ENCODE measurements around the gene PRICKLE4. TPM values are rescaled to one million over a fixed set of nuclear protein-coding genes. Genes with fewer than 3 reads are reported as not detected.

The PRICKLE4 gene
- total RNA-seq, 4 donors from 2014 or later, result 15.5 to 38.4 (median 23.0) TPM

DNA sequence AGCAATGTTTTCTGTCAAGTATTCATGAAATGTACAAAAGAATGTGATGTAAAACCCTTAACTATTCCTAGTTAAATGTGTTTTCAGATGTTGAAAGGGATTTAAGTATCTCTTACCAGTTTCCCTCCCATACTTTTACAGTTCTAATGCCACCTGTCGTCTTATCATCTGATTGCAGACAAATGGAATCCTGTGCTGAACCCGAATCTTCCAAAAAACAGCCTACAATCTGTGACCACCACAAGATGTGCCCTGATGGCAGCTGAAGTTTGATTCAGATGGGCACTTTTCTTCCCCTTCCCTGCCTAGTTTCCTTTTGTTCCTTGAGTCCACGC, 8.8 kb downstream of the PRICKLE4 start:
- Histone ChIP-seq H3K4me1 (peaks cover 4 to 32% (median 19%) of the 10 kb centered on the region in 4 donors), H3K27me3 (no peaks in the 10 kb centered on the region), H3K27ac (no peak overlapping the region), H3K36me3 (peaks cover 0 to 54% (median 0%) of the 10 kb centered on the region in 3 donors), H3K9me3 (no peaks in the 10 kb centered on the region), H3K4me3 (no peak overlapping the region)
- no peak for DNase-seq (ENCODE audit: low spot score in 2 of 2)
- 84 to 86% methylated on average over 3 of the region's 3 CpGs for WGBS, 2 donors
- no peak for TF ChIP-seq CTCF (IDR thresholded peaks at IDR 0.05)
- TF ChIP-seq POLR2A (IDR thresholded peaks at IDR 0.05), result no peak
- no peak for TF ChIP-seq EP300 (IDR thresholded peaks at IDR 0.05)

GRCh38 chr6:41790045-41790444, 9.5 kb downstream of the PRICKLE4 start:
- H3K36me3 ChIP-seq, result peaks cover 0 to 61% (median 0%) of the 10 kb centered on the region in 3 donors
- WGBS, 2 donors, result 98 to 100% methylated on average over 1 of the region's 1 CpG
- no peaks in the 10 kb centered on the region for H3K27me3 ChIP-seq
- no peak for DNase-seq (ENCODE audit: low spot score in 2 of 2)
- peaks cover 4 to 25% (median 13%) of the 10 kb centered on the region in 4 donors for H3K4me1 ChIP-seq
- no peak overlapping the region for H3K27ac ChIP-seq
- H3K4me3 ChIP-seq, result no peak overlapping the region
- no peak for TF ChIP-seq EP300 (IDR thresholded peaks at IDR 0.05)
- TF ChIP-seq CTCF (IDR thresholded peaks at IDR 0.05), result no peak
- no peak for TF ChIP-seq POLR2A (IDR thresholded peaks at IDR 0.05)
- H3K9me3 ChIP-seq, result no peaks in the 10 kb centered on the region

DNA sequence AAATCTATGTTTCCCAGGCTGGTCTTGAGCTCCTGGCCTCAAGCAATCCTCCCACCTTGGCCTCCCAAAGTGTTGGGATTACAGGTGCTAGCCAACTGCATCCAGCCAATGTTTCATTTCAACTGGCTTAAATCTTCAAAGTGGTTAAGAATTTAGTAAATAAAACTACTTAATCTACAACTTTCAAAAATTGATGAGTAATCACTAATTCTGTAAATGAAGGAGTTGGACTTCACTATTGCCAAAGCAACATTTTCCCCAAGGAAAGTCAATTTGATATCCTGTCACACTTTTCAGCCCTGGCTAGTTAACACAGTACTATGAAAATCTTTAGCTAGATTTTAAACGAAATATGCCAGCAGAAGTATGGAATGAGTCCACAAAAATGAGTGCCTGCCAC, 10.7 kb downstream of the PRICKLE4 start:
- peaks cover 0 to 12% (median 6%) of the 10 kb centered on the region in 4 donors for H3K4me1 ChIP-seq
- H3K9me3 ChIP-seq, result no peaks in the 10 kb centered on the region
- H3K36me3 ChIP-seq, result peaks cover 0 to 74% (median 0%) of the 10 kb centered on the region in 3 donors
- TF ChIP-seq CTCF (IDR thresholded peaks at IDR 0.05) (no peak), EP300 (IDR thresholded peaks at IDR 0.05) (no peak), POLR2A (IDR thresholded peaks at IDR 0.05) (no peak)
- DNase-seq (ENCODE audit: low spot score in 2 of 2), result no peak
- no peaks in the 10 kb centered on the region for H3K27me3 ChIP-seq
- WGBS, 2 donors, result 77 to 81% methylated on average over 1 of the region's 1 CpG
- H3K4me3 ChIP-seq, result no peak overlapping the region
- H3K27ac ChIP-seq, result no peak overlapping the region

GRCh38 chr6:41791984-41792383, 11.4 kb downstream of the PRICKLE4 start:
- Histone ChIP-seq H3K4me1 (peaks cover 0 to 12% (median 6%) of the 10 kb centered on the region in 4 donors), H3K36me3 (peaks cover 0 to 78% (median 0%) of the 10 kb centered on the region in 3 donors), H3K27ac (no peak overlapping the region), H3K9me3 (no peaks in the 10 kb centered on the region), H3K27me3 (no peaks in the 10 kb centered on the region), H3K4me3 (no peak overlapping the region)
- 80 to 89% methylated on average over 4 of the region's 4 CpGs for WGBS, 2 donors
- DNase-seq (ENCODE audit: low spot score in 2 of 2), result no peak
- TF ChIP-seq CTCF (IDR thresholded peaks at IDR 0.05) (no peak), POLR2A (IDR thresholded peaks at IDR 0.05) (no peak)

DNA sequence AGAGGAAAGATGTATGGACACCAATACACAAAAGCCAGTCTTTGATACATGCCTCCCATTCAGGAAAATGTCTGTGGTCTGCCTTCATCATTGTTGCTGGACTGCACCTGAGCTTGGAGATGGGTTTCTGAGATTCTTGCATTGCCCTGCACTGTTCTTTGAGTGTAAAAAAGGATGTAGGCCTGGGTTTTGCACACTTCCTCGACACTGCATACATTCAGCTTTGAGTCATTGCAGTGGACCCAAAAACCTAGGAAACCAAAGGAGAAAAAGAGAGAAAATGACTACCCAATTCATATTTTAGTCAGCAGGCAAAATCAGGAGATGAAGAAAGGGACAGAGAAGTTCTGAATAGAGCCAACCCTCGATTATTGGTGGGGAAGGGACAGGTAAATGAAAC, 15.9 kb downstream of the PRICKLE4 start:
- Histone ChIP-seq H3K4me3 (no peak overlapping the region), H3K27ac (no peak overlapping the region), H3K9me3 (no peaks in the 10 kb centered on the region), H3K36me3 (peaks cover 0 to 76% (median 0%) of the 10 kb centered on the region in 3 donors), H3K27me3 (no peaks in the 10 kb centered on the region), H3K4me1 (no peaks in the 10 kb centered on the region)
- WGBS, 2 donors, result 89 to 90% methylated on average over 2 of the region's 2 CpGs
- DNase-seq (ENCODE audit: low spot score in 2 of 2), result no peak
- TF ChIP-seq EP300 (IDR thresholded peaks at IDR 0.05) (no peak), CTCF (IDR thresholded peaks at IDR 0.05) (no peak), POLR2A (IDR thresholded peaks at IDR 0.05) (no peak)

Measured in tibial nerve (tissue), 4 donors.